HG02938 (cell line): ENCODE measurements around the gene TBX1.

Source experiments
- ATAC-seq: cut with Tn5 transposase; IDR thresholded peaks from one replicate; pipeline ENCODE4 v1.9.1; 2021; ENCODE audit warnings: mild to moderate bottlenecking, moderate library complexity; ENCODE audit not compliant: unreplicated experiment

The TBX1 gene

GRCh38 chr22:19751497-19752245, 8.9 kb upstream of the TBX1 start:
- ATAC-seq: no peak

- no peak for ATAC-seq
Measured at GRCh38 chr22:19753090-19753842, 7.3 kb upstream of the TBX1 start.

- ATAC-seq: no peak
Measured at GRCh38 chr22:19753996-19754700, 6.4 kb upstream of the TBX1 start.

GRCh38 chr22:19754701-19755144, 5.9 kb upstream of the TBX1 start:
- ATAC-seq: no peak

- ATAC-seq: no peak
Measured at GRCh38 chr22:19755145-19755710, 5.3 kb upstream of the TBX1 start.

GRCh38 chr22:19755722-19756287, 4.8 kb upstream of the TBX1 start:
- no peak for ATAC-seq

GRCh38 chr22:19756288-19757128, 4.1 kb upstream of the TBX1 start:
- no peak for ATAC-seq

- no peak for ATAC-seq
Measured at GRCh38 chr22:19757140-19757984, 3.2 kb upstream of the TBX1 start.

- ATAC-seq: no peak
Measured at GRCh38 chr22:19757985-19758895, 2.3 kb upstream of the TBX1 start.

GRCh38 chr22:19758896-19759426, 1.6 kb upstream of the TBX1 start:
- ATAC-seq: no peak

GRCh38 chr22:19759427-19760057, 1.0 kb upstream of the TBX1 start:
- ATAC-seq: no peak

GRCh38 chr22:19760951-19761724, 560 bp downstream of the TBX1 start:
- ATAC-seq: no peak

- ATAC-seq: no peak
Measured at GRCh38 chr22:19761725-19762567, 1.4 kb downstream of the TBX1 start.

- ATAC-seq: no peak
Measured at GRCh38 chr22:19762568-19763457, 2.2 kb downstream of the TBX1 start.
